Astrocyte of the hippocampus (primary cell): ENCODE measurements around the gene HEBP1.

ENCODE experiments used
- DNase-seq: peaks from one replicate; pipeline ENCODE4 v3.0.0; 2011; ENCODE audit warnings: low read depth, low spot score

Gene HEBP1

DNA sequence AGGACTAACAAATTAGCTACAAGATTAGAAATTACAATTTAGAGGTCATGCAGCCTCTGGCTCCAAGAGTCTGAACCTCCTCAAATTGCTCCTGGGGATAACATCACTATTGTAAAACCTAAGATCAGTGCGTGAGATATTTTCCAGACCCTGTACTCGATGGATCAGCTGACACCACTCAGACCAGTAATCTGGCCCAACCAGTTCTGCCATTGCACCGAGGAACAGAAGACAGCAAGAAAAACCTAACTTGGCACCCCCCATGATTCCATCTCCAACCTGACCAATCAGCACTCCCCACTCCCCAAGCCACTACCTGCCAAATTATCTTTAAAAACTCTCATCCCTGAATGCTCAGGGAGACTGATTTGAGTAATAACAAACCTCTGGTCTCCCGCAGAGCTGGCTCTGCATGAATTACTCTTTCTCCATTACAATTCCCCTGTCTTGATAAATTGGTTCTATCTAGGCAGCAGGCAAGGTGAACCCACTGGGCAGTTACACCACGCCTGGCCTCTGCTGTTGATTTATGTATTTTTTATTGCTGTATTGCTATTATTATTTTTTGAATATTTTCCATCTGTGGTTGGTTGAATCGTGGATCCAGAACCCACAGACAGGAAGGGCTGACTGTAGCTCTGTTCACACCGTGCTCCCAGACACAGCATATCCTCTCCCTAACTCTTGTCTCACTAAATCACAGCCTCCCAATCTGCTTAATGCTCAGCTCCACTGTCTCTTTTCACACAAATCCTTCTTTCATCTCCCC is 9.2 kb downstream of the HEBP1 start:
- no peak for DNase-seq

GRCh38 chr12:12987421-12987820 is 12.6 kb downstream of the HEBP1 start:
- no peak for DNase-seq

- no peak for DNase-seq
Observed at GRCh38 chr12:12986775-12987331, 13.2 kb downstream of the HEBP1 start.

DNA sequence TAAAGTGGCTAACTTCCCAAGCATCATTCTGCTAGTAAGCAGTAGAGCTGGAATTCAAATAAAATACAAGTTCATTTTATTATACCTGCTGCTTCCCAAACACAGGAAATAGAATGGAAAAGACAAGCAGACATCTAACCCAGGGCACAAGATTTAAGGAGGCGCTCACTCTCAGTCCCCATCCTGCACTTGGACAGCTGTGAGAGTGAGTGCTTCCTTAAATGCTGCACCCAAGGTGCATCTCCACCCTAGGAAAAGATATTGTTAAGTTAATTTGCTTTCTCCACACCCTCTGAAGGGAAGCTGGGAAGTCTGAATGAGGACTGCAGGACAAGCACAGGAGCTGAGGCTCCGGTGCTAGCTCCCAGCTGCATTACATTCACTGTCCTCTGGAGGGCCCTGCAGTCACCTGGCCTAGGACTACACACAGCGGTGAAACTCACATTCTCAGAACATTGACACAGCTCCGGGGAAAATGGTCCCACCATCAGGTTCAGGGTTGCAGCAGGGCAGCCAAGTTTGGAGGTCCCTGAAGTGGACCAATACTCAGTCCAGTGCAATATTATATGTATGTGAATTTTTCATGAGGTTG is 14.2 kb downstream of the HEBP1 start:
- DNase-seq: peak; percentile 36

GRCh38 chr12:12984149-12984548 is 15.9 kb downstream of the HEBP1 start:
- no peak for DNase-seq

DNA sequence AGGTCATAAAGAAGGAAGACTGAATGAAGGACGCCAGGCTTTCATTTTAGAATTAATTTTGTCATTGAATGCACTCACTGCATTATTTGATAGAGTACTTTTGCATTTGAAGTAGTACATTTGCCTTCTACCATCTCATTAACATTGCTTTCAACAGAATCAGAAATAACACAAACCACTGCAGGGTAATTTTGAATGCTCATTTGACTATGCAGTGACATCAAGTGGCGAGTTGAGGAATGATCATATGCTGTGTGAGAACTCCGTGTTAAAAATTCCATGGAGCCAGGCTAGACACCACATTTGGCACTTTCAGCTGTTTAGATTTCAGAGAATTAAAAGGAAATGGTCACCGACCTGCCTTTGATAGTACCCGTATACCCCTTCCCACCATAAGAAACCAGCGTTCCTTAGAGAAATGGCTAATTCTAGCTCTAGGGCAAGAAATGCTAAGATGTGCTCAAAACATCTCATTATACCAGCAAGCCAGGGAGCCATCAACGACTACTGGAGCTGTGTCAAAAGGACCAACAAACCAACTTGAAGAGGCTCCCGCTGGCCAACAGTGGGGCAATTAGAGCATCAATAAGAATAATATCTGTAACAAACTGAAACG is 16.5 kb downstream of the HEBP1 start:
- DNase-seq: peak; percentile 84

DNA sequence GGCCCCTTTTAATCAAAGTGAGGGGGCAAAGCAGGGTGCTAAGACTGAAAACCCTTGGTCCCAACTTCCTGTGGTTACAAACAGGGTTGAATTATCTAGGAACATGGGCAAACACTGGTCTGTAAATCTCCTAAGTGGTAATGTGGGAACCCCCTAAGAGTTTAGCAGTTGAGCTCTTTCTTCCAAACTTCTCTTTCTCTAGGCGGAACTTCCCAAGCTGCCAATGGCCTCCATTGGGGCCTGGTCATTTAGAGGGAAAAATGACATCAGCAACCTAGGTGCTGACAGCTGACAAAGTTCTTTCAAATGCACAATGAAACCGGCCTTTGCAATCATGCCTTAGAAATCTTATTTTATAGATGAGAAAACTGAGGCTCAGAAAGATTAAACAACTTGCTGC is 17.7 kb downstream of the HEBP1 start:
- no peak for DNase-seq

DNA sequence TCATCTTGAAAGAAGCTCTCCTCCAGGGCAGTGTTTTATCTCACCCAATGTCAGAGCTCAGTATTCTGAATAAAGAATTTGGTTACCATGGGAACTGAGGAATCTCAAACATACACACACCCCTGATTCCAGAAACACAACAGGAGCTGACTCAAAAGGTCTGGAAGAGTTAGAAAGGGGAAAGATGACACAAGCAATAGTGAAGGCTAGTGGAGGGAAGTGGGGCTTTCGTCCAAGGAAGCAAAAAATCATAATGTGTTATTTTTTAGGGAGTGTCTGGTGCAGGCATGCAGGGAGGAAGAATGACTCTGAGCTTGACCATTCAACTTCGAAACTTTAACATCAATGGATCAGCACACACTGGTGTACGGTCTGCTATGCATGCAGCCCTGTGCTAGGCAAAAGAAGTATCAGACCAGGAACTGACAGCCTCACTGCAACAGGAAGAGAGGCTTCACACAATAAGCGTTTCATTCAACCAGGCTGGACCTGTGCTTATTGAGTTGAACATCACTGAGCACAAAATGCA is 20.3 kb downstream of the HEBP1 start:
- DNase-seq: peak; percentile 88

GRCh38 chr12:12979126-12979525 is 20.9 kb downstream of the HEBP1 start:
- no peak for DNase-seq

DNA sequence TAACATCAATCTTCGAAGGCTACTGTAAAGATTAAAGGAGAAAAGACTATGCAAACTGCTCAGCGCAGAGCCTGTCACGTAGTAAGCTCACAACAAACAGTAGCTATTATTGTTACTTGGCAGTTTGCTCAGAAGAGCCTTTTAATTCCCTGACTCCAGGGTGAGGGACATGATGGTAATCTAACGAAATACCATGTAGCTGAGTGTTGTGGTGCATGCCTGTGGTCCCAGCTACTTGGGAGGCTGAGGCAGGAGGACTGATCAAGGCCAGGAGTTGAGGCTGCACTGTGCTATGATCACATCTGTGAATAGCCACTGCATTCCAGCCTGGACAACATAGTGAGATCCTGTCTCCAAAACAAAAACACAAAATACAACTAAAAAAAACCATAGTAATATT is 22.8 kb downstream of the HEBP1 start:
- no peak for DNase-seq

DNA sequence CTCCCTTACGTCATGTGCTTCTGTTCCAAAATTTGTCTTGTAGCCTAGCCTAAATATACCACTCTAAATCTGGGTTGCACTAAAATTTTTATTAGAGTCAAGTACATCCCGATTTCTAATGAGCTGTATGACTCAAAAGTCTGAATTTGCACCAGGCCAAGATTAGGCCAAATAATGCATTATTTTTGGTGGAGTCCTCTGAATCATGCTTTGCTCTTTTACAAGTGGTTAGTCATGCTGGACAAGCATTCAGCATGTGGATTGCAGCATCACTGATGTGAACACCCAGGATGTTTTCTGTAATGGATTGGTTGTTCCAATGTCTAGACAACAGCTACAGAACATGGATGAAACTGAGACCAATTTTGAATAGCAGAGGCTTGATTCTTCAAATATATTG is 23.7 kb downstream of the HEBP1 start:
- DNase-seq: peak; percentile 89

DNA sequence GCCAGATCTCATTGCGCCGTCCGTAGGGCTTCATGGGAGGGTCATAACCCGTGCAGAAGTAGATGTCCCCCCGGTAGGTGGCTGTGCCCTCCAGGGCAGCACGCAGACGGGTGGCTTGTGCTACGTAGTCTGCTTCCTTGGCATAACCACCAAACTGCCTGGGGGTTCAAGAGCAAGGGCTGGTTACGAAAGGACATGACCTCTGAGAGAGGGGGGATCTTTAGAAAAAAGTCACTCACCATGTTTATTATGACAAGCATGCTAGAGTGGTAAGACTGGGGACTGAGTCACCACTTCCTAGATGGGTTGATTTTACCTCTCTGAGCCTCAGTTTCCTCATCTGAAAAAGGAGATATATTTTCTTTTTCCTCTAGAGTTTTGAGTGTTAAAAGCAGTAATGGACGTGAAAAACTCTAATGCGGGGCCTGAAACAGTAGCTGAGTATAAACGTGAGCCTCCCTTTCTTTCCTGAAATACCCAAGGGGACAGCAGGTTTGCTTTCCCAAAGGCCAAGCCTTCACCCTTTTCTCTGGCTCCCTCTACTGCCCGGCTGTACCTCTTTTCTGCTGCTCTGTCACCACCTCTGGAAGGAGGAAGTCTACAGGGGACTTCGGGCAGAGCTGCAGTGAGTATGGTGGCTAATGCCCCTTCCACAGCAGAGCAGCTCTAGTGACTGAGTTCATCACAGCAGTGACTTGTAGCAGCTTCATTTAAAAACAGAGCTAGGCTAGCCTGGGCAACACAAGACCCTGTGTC is 24.6 kb downstream of the HEBP1 start:
- DNase-seq: peak; percentile 65

- no peak for DNase-seq
Observed at GRCh38 chr12:12974211-12974610, 25.9 kb downstream of the HEBP1 start.

- no peak for DNase-seq
Observed at GRCh38 chr12:12973019-12973418, 27.0 kb downstream of the HEBP1 start.

GRCh38 chr12:12965836-12966235 is 34.2 kb downstream of the HEBP1 start:
- no peak for DNase-seq

- no peak for DNase-seq
Observed at GRCh38 chr12:12964255-12964654, 35.8 kb downstream of the HEBP1 start.

DNA sequence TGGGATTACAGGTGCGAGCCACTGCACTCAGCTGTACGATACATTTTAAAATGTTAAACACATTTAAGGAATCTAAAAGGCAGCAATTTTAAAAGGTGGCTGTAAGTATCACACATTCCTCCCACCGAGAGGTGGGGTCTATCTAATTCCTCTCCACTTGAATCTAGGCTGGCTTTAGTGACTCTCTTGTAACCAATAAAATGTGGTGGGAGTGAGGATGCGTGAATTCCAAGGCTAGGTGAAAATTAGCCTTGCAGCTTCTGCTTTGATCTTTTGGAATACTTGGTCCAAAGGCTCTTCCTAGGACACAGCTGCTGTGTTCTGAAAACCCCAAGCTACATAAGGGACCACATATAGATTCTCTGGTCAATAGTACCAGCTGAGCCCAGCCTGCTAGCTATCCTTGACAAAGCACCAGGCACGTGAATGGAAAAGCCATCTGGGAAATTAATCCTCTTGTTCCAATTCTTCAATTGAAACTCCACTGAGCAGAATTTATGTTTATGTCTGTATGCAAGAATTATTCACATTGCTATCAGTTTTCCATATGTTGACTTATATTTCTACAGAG is 39.3 kb downstream of the HEBP1 start:
- DNase-seq: no peak

DNA sequence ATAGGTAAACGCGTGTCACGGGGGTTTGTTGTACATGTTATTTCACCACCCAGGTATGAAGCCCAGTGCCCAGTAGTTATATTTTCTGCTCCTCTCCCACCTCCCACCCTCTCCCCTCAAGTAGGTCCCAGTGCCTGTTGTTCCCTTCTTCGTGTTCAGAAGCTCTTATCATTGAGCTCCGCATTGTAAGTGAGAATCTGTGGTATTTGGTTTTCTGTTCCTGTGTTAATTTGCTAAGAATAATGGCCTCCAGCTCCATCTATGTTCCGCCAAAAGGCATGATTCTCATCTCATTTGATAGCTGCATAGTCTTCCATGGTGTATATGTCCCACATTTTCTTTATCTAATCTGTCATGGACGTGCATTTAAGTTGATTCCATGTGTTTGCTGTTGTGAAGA is 41.2 kb downstream of the HEBP1 start:
- no peak for DNase-seq

DNA sequence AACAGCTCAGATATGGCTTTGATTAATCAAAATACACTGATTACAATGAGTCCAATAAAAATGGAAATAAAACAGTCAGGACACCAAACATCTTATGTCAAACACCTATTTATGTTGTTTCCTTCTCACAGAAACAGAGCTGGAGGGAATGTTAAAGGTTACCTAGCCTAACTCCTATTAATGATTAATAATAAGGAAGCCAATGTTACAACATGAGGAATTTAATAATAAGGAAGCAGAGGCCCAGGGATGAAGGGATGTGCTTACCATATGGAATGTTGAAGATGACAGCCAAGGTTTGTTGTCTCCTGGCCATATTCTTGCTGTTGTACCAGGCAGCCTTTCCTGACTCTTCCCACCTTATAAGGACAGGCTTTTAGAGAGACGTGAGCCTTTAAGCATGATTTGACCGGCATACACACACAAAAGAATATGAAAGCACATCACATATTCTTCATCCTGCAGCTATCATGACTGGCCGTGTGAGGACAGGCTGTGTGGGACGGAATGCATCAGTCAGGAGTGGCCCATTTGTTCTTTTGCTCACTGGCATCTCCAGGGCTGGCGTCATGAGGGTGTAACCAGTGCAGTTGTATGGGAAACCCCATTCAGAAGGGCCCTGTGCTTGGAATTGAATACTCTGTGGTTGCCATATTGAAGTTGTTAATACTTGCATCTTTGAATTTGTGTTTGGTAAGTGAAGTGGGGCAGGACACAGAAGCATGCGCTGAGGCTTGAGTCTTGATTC is 45.0 kb downstream of the HEBP1 start:
- DNase-seq: no peak

GRCh38 chr12:12954356-12954755 is 45.7 kb downstream of the HEBP1 start:
- no peak for DNase-seq

DNA sequence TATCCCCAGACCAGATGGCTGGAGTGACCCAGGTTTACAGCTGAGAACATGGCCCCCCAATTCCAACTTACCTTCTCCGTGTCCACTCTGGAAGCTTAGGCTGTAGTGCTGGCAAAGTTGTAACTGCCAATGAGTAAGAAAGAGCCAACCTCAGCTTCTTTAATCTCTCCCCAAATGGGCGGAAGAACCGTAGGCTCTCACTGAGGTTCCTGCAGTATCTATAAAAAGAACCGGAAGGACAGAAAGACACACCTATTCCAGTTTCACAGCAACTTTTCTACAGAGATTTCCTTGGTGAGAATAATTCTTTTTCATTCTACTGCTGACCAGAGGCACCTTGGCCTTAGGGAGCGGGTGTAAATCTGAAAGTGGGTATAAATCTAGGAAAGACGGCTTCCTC is 48.0 kb downstream of the HEBP1 start, which contains the start of gene GPRC5D:
Gene GPRC5D (minus strand): TSS at position 135 of the 400 bp plus-strand sequence. CDS start 1,786 bp downstream, outside the sequence.
- DNase-seq: no peak
